Measurements from ENCODE around the gene DPP6. TPM values are rescaled to one million over a fixed set of nuclear protein-coding genes. Genes with fewer than 3 reads are reported as not detected.

Gene DPP6
- total RNA-seq, 1 donor, result under 0.01 TPM

- DNase-seq (ENCODE audit: low read depth), result no peak
- no peak for TF ChIP-seq CTCF (IDR thresholded peaks at IDR 0.05; ENCODE audit: insufficient read depth, low read depth, low read length)
- no peak overlapping the region for H3K4me3 ChIP-seq (ENCODE audit: low read depth, low read length)
Observed at GRCh38 chr7:154578336-154578735, 526.1 kb downstream of the DPP6 start.

GRCh38 chr7:154579711-154580110, 527.5 kb downstream of the DPP6 start:
- no peak for DNase-seq (ENCODE audit: low read depth)
- no peak overlapping the region for H3K4me3 ChIP-seq (ENCODE audit: low read depth, low read length)
- TF ChIP-seq CTCF (IDR thresholded peaks at IDR 0.05; ENCODE audit: insufficient read depth, low read depth, low read length), result no peak

GRCh38 chr7:154581251-154581890, 529.2 kb downstream of the DPP6 start:
- H3K4me3 ChIP-seq (ENCODE audit: low read depth, low read length), result no peak overlapping the region
- TF ChIP-seq CTCF (IDR thresholded peaks at IDR 0.05; ENCODE audit: insufficient read depth, low read depth, low read length), result no peak
- no peak for DNase-seq (ENCODE audit: low read depth)

GRCh38 chr7:154583454-154583853, 531.3 kb downstream of the DPP6 start:
- no peak for TF ChIP-seq CTCF (IDR thresholded peaks at IDR 0.05; ENCODE audit: insufficient read depth, low read depth, low read length)
- no peak overlapping the region for H3K4me3 ChIP-seq (ENCODE audit: low read depth, low read length)

GRCh38 chr7:154584352-154585252, 532.4 kb downstream of the DPP6 start:
- DNase-seq (ENCODE audit: low read depth), result no peak
- TF ChIP-seq CTCF (IDR thresholded peaks at IDR 0.05; ENCODE audit: insufficient read depth, low read depth, low read length), result no peak
- H3K4me3 ChIP-seq (ENCODE audit: low read depth, low read length), result no peak overlapping the region

More at GRCh38 chr7:154583454-154583853, 531.3 kb downstream of the DPP6 start:
- no peak for DNase-seq (ENCODE audit: low read depth)

- no peak overlapping the region for H3K4me3 ChIP-seq (ENCODE audit: low read depth, low read length)
- no peak for TF ChIP-seq CTCF (IDR thresholded peaks at IDR 0.05; ENCODE audit: insufficient read depth, low read depth, low read length)
- DNase-seq (ENCODE audit: low read depth), result no peak
Observed at GRCh38 chr7:154587792-154588191, 535.6 kb downstream of the DPP6 start.
